Raji (cell line): Measurements from ENCODE around the gene KIAA1328.

Source experiments
- POLR2A ChIP-seq: IDR thresholded peaks from 2 replicates; pipeline ENCODE4 v1.6.1; 2011; ENCODE audit warnings: low read depth, low read length, control low read depth; ENCODE audit not compliant: insufficient read depth

The KIAA1328 gene

DNA sequence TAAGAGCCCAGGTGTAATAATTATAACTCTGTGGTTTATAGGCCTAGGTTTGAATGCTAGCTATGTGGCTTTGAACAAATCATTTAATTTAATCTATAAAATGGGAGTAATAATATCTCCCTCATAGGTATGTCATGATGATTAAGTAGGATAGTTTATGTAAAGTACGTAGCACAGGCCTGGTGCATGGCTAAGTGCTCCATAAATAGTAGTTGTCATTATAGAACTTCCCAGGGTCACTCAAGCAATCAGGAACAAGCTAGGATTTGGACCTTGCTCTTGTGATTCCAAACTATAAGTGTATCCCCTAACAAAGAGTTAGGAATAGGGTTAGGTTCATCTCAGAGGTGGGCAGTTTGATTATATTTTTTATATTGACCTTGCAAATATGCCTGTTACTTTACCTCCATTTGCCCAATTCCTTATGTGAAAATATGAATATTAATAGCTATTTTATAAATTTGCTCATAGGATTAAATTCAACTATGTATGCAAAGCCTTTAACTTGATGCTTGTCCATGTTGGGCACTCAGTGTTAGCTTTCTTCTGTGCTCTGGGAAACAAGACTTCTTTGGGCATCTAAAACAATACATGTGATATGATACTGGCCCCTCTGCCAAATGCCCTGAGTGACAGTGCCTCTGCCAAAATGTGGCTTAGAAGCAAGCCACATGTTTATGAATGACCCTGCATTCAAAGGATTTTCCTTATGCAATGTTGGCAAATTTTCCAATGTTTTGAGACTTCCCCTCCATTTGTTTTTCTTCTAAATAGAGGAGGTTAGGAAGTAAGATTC is 353.6 kb downstream of the KIAA1328 start:
- no peak for TF ChIP-seq POLR2A

GRCh38 chr18:37184209-37184868 is 355.4 kb downstream of the KIAA1328 start:
- no peak for TF ChIP-seq POLR2A

- no peak for TF ChIP-seq POLR2A
Observed at GRCh38 chr18:37188016-37188791, 359.3 kb downstream of the KIAA1328 start.

DNA sequence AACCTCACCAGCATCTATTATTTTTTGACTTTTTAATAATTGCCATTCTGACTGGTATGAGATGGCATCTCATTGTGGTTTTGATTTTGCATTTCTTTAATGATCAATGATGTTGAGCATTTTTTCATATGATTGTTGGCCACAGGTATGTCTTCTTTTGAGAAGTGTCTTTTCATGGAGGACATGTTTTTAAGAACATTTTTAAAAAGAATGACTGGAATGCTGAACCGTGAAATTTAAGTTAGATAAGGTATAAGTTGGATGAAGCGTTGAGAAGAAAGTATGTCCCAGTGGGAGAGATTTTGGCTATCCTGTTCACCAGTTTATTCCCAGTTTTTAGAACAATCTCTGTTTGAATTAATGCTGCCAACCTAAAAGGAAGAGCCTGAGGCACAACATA is 370.8 kb downstream of the KIAA1328 start:
- TF ChIP-seq POLR2A, result no peak

GRCh38 chr18:37207343-37207742 is 378.4 kb downstream of the KIAA1328 start:
- TF ChIP-seq POLR2A, result no peak

DNA sequence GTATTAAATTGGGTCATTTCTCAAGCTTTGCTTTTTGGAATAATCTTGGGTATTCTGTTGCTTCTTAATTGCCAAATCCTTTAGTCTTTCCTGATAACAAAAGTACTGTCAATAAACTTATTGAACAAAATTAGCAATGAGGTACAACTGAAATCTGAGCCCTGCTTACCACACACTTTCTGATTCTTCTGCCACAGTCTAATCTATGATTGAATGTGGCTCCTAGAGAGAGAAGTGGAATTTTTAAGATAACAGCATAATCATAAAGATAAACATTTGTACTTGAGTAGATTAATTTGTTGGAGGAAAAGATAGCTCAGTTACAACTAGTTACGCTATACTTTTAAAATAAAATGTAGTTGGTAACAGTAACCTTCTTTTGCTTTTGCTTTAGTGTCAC is 381.9 kb downstream of the KIAA1328 start:
- TF ChIP-seq POLR2A, result no peak

DNA sequence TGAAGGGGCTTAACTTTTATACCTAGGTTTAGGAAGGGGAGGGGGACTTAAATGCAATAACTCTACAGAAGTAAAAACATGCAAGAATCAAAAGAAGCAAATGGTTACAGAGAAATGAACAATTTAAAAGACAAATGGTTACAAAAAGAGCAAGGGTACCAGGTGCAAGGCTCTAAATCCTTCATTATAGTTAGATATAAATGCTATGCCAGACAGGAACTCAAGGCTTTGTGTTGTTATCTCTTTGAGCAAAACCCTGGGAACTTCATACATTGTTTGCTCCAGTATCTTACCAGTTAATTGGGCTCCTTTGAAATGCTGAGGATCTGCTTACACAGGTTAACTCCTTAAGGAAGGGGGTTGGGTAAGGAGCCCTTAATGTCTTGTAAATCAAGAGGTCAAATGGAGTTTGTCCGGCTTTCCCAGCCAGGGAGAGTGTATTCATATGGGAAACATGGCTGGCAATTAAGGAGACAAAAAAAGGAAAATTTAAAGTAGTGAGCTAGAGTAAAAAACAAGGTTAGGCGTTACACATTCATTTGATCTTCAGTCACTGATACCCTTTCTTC is 389.2 kb downstream of the KIAA1328 start:
- no peak for TF ChIP-seq POLR2A

- TF ChIP-seq POLR2A, result no peak
Observed at GRCh38 chr18:37219257-37219656, 390.3 kb downstream of the KIAA1328 start.

DNA sequence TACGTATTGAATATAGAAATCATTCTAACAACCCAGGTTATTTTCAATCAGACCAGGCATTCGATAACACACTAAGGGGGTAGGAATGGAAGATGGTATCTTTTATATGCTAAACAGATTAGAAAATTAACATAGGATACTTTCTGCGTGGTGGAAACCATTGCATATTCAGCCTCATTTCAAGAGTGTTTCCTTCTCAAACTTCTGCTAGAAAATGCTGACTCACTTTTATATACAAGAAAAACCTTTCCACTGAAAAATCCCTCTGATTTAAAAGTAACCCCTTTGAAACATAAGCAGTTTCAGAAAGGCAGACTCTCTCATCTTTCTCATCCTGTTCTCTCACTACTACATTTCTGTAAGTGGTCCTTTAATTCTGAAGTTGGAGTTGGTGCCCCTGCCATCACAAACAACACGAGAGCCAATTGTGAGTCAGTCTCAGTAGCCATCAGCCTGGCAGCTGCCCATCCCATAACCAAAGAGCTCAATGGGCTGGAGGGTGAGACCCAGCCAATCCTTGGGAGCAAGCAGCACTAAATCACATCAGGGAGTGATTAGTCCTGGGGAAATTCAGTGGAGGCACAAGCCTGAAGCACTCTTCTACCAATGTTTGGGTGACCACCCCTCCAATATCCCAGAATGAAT is 393.5 kb downstream of the KIAA1328 start:
- TF ChIP-seq POLR2A, result no peak

- TF ChIP-seq POLR2A, result no peak
Observed at GRCh38 chr18:37222999-37223378, 394.1 kb downstream of the KIAA1328 start.

DNA sequence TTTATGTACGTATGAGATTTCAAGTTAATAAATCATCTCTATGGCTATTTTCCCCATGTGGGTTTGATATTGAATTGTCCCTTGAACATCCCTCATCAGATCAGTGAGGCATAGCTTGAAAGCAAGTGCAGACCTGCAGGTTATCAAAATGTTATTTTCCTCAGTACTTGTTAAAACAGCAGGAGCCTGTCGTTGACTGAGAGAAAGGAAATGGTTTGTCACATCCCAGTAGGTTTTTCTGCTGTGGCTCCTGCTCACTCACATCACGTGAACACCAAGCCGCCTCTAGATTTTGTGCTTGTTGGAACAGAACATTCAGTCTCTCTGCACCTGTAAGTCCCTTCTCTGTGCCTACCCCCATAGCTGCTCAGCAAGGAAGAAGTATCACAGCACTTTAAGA is 396.4 kb downstream of the KIAA1328 start:
- TF ChIP-seq POLR2A, result no peak

DNA sequence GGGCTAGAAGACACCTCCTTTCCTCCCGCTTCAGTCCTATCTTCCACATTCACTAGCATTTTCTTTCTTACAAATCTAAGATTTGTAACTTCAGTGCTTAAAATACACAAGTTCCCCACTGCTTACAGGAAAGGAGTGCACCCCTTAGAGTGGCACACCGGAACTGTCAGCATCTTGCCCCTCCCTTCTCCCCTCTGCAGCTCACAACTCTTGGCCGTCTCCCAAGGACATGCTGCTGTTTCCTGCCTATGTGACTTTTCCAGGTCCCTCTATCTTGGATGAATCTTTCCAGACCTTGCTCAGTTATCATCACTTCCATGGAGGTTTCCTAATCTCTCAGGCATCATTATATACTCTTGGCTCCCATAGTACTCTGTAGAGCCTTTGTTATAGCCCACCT is 401.8 kb downstream of the KIAA1328 start:
- no peak for TF ChIP-seq POLR2A

DNA sequence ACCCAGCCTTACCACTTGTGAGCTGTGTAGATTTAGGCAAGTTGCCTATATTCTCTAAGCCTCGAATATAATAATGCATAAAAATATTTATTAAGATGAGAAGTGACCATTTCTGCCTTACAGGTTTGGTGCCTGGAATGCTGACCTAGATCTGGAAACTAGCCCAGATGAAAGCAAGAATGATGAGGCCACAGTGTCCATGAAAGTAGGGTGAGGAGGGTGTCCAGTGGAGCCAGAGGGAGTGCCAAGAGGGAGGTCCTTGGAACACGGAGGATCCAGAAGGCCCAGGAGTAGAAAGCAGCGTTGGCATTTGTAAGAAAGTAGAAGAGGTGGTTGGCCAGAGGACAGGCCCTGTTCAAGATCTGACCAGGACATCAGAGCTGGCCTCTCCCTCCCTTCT is 402.3 kb downstream of the KIAA1328 start:
- TF ChIP-seq POLR2A, result no peak

- TF ChIP-seq POLR2A, result no peak
Observed at GRCh38 chr18:37235583-37235982, 406.7 kb downstream of the KIAA1328 start.
